Astrocyte of the spinal cord (primary cell): ENCODE data around the gene TXNDC12.
A peak's percentile ranks its signal among the peaks of the same experiment; 100 is the strongest.

Experiments
- DNase-seq: peaks from one replicate; pipeline ENCODE4 v3.0.0; 2011; ENCODE audit warnings: low read depth, low spot score
- H3K4me3 ChIP-seq: 2 replicates; pipeline ENCODE4 v1.5.1; 2011; ENCODE audit warnings: low read depth, mild to moderate bottlenecking, low read length, moderate library complexity
- CTCF ChIP-seq: IDR thresholded peaks from 2 replicates; pipeline ENCODE4 v1.5.1; 2012; ENCODE audit warnings: low read depth, mild to moderate bottlenecking, low read length, inconsistent platforms
- in situ Hi-C: cut with HindIII; loops from 2 replicates; pipeline ENCODE4 v1.10.0; 2017; ENCODE audit warnings: low sequenced_read_pairs

The TXNDC12 gene

DNA sequence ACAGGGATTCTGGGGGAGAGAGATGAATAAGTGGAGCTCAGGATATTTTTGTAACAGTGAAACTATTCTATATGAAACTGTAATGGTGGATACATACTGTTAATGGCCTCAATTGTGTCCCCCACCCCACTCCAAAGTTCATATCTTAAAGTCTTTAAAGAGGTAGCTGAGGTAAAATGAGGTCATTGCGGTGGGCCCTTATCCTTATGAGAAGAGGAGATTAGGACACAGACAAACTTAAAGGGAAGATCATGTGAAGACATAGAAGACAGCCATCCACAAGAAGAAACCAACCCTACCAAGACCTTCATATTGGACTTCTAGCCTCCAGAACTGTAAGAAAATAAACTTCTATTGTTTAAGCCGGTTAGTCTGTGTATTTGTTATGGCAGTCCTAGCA is 9.8 kb downstream of the TXNDC12 start:
- in situ Hi-C loops, result no loop called here
- no peak for DNase-seq
- no peak overlapping the region for H3K4me3 ChIP-seq
- no peak for TF ChIP-seq CTCF

GRCh38 chr1:52041551-52042185 is 13.3 kb downstream of the TXNDC12 start:
- TF ChIP-seq CTCF, result no peak
- in situ Hi-C loops, result no loop called here

DNA sequence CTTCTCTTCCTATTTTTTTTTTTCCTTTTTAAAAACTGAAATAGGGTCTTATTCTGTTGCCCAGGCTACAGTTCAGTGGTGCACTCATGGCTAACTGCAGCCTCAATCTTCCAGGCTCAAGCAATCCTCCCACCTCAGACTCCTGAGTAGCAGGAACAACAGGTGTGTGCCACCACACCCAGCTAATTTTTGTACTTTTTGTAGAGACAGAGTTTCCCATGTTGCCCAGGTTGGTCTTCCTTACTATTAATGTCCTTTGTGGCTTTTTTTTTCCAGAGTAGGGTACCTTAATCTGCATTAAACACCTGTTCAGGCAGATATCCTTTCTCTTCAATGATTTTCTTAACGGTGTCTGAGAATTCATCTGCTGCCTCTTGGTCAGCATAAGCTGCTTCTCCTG is 17.1 kb downstream of the TXNDC12 start:
- in situ Hi-C loops, result no loop called here
- no peak overlapping the region for H3K4me3 ChIP-seq
- TF ChIP-seq CTCF, result no peak
- DNase-seq, result no peak

More at GRCh38 chr1:52041551-52042185, 13.3 kb downstream of the TXNDC12 start:
- no peak overlapping the region for H3K4me3 ChIP-seq
- no peak for DNase-seq

DNA sequence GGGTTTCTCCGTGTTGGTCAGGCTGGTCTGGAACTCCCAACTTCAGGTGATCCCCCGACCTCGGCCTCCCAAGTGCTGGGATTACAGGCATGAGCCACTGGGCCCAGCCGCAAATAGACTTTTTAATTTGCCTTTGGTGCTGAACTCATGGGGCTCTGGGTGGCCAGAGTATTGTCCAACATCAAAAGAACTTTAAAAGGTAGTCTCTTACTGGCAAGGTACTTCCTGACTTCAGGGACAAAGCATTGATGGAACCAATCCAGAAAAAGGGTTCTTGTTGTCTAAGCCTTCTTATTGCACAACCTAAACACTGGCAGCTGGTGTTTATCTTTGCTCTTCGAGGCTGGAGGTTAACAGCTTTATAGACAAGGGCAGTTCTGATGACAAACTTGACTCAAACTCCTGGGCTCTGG is 17.6 kb downstream of the TXNDC12 start:
- in situ Hi-C loops, result no loop called here
- DNase-seq, result no peak
- no peak overlapping the region for H3K4me3 ChIP-seq
- TF ChIP-seq CTCF, result no peak

- in situ Hi-C loops, result no loop called here
- TF ChIP-seq CTCF, result no peak
- DNase-seq, result no peak
- peak overlapping the region; percentile 92 for H3K4me3 ChIP-seq
Measured at GRCh38 chr1:52034050-52034384, 21.0 kb downstream of the TXNDC12 start.

DNA sequence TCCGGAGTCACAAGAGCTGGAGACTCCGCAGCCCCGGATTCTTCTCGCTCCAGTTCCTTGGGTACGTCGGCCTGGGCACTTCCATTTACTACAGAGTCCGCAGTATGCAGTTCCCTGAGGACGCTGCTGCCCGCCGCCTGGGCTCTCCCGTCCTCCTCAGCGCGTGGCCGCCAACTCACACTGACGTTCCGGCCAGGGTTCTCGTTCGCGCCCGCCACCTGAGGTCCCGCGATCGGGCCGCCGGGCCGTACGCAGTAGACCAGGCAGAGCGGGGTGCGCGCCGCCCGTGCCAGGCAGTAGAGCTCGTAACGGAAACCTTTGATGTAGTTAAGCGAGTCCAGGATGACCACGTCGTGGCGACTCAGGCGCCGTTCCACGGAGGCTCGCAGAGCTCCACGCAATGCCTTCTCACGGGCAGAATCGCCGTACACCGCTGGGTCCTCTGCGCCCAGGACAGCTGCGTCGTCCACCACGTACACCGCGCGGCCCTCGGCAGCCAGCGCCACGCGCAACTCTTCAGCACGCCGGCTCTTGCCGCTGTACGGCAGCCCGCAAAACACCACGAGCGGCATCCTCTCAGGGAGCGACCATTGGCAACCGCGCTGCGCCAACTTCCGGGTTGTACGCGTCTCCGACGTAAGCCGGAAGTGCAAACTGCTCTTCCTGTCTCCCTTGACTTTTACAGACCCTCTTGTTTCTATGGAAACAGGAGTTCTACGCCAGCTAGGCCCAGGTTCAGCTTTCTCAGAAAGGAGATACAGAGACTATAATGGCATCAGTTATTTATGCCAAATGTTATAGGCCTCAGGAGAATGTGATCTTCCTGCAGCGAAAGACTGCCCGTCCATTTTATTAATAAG is 21.6 kb downstream of the TXNDC12 start, which contains the start of gene KTI12:
TSS of gene KTI12 (minus strand) at position 621 of the 860 bp plus-strand sequence. CDS start at position 572, 49 bp downstream.
- DNase-seq, result peak; percentile 89
- peak within 1 kb of the TSS; percentile 92 for H3K4me3 ChIP-seq
- no peak for TF ChIP-seq CTCF
- in situ Hi-C loops, result no loop called here
